Measurements from ENCODE around the gene RSPRY1. TPM values are rescaled to one million over a fixed set of nuclear protein-coding genes. Genes with fewer than 3 reads are reported as not detected.

Gene RSPRY1
- total and polyA plus RNA-seq, 2 experiments from 2014 or later, result 39.1 to 42.7 TPM

- Histone ChIP-seq H3K27ac (no peak overlapping the region), H3K27me3 (replicated peaks; ENCODE audit: insufficient read depth) (no peaks in the 10 kb centered on the region), H3K9me2 (ENCODE audit: insufficient read depth) (no peaks in the 10 kb centered on the region), H3K4me1 (ENCODE audit: insufficient read depth) (peaks cover 10% of the 10 kb centered on the region), H3K9me3 (ENCODE audit: low read depth) (no peaks in the 10 kb centered on the region), H2AFZ (no peak overlapping the region), H3K79me2 (ENCODE audit: insufficient read depth) (no peaks in the 10 kb centered on the region), H3F3A (ENCODE audit: insufficient read depth) (peaks cover 12% of the 10 kb centered on the region), H3K9ac (no peak overlapping the region), H3K4me3 (no peak overlapping the region), H3K4me2 (ENCODE audit: unreplicated experiment) (no peak overlapping the region), H3K36me3 (ENCODE audit: low read depth) (peaks cover 32% of the 10 kb centered on the region; the same call in 1 of the 2 replicates), H4K20me1 (ENCODE audit: insufficient read depth) (no peaks in the 10 kb centered on the region)
- in situ Hi-C loops (cut with MboI), result no loop called here
- 96 to 100% methylated on average over 4 of the region's 4 CpGs for WGBS, 2 experiments (ENCODE audit: low coverage in 1 of 2, low lambda C conversion rate in 2 of 2, missing lambda C conversion rate in 2 of 2)
- no peak for DNase-seq
- TF ChIP-seq EZH2 (IDR thresholded peaks at IDR 0.05; ENCODE audit: insufficient read depth, poor library complexity, severe bottlenecking), result no peak
- no peak for TF ChIP-seq EZH2phosphoT487 (IDR thresholded peaks at IDR 0.05; ENCODE audit: insufficient read depth, low read depth)
Measured at GRCh38 chr16:57152096-57153093, 33.7 kb upstream of the RSPRY1 start.

- H3K79me2 ChIP-seq (ENCODE audit: insufficient read depth), result no peaks in the 10 kb centered on the region
- no peak for DNase-seq
- no peaks in the 10 kb centered on the region for H4K20me1 ChIP-seq (ENCODE audit: insufficient read depth)
- H3K4me1 ChIP-seq (ENCODE audit: insufficient read depth), result no peaks in the 10 kb centered on the region
- no peak overlapping the region for H3K9ac ChIP-seq
- no peak overlapping the region for H2AFZ ChIP-seq
- no peaks in the 10 kb centered on the region for H3K27me3 ChIP-seq (replicated peaks; ENCODE audit: insufficient read depth)
- TF ChIP-seq EZH2 (IDR thresholded peaks at IDR 0.05; ENCODE audit: insufficient read depth, poor library complexity, severe bottlenecking) (no peak), EZH2phosphoT487 (IDR thresholded peaks at IDR 0.05; ENCODE audit: insufficient read depth, low read depth) (no peak)
- 95% methylated on average over 6 of the region's 6 CpGs for WGBS, 2 experiments (ENCODE audit: low coverage in 1 of 2, low lambda C conversion rate in 2 of 2, missing lambda C conversion rate in 2 of 2)
- H3K36me3 ChIP-seq (ENCODE audit: low read depth), result peaks cover 32% of the 10 kb centered on the region; the same call in 1 of the 2 replicates
- in situ Hi-C loops (cut with MboI), result no loop called here
- no peak overlapping the region for H3K4me3 ChIP-seq
- H3K9me3 ChIP-seq (ENCODE audit: low read depth), result no peaks in the 10 kb centered on the region
- H3K4me2 ChIP-seq (ENCODE audit: unreplicated experiment), result no peak overlapping the region
- no peak overlapping the region for H3K27ac ChIP-seq
- H3F3A ChIP-seq (ENCODE audit: insufficient read depth), result no peaks in the 10 kb centered on the region
- H3K9me2 ChIP-seq (ENCODE audit: insufficient read depth), result no peaks in the 10 kb centered on the region
Measured at GRCh38 chr16:57153841-57154240, 32.3 kb upstream of the RSPRY1 start.

- Histone ChIP-seq H3K27ac (no peak overlapping the region), H3K4me3 (no peak overlapping the region), H4K20me1 (ENCODE audit: insufficient read depth) (no peaks in the 10 kb centered on the region), H3K9me2 (ENCODE audit: insufficient read depth) (no peaks in the 10 kb centered on the region), H3K9me3 (ENCODE audit: low read depth) (no peaks in the 10 kb centered on the region), H2AFZ (no peak overlapping the region), H3K4me2 (ENCODE audit: unreplicated experiment) (no peak overlapping the region), H3K79me2 (ENCODE audit: insufficient read depth) (no peaks in the 10 kb centered on the region), H3K27me3 (replicated peaks; ENCODE audit: insufficient read depth) (no peaks in the 10 kb centered on the region), H3K4me1 (ENCODE audit: insufficient read depth) (no peaks in the 10 kb centered on the region), H3K9ac (no peak overlapping the region), H3K36me3 (ENCODE audit: low read depth) (peaks cover 36% of the 10 kb centered on the region; the same call in 1 of the 2 replicates), H3F3A (ENCODE audit: insufficient read depth) (no peaks in the 10 kb centered on the region)
- DNase-seq, result no peak
- in situ Hi-C loops (cut with MboI), result no loop called here
- TF ChIP-seq EZH2phosphoT487 (IDR thresholded peaks at IDR 0.05; ENCODE audit: insufficient read depth, low read depth) (no peak), EZH2 (IDR thresholded peaks at IDR 0.05; ENCODE audit: insufficient read depth, poor library complexity, severe bottlenecking) (no peak)
- 90 to 93% methylated on average over 6 of the region's 6 CpGs for WGBS, 2 experiments (ENCODE audit: low coverage in 1 of 2, low lambda C conversion rate in 2 of 2, missing lambda C conversion rate in 2 of 2)
Measured at GRCh38 chr16:57155702-57156350, 30.3 kb upstream of the RSPRY1 start.

- Histone ChIP-seq H3F3A (ENCODE audit: insufficient read depth) (no peaks in the 10 kb centered on the region), H3K9ac (no peak overlapping the region), H3K9me2 (ENCODE audit: insufficient read depth) (no peaks in the 10 kb centered on the region), H3K9me3 (ENCODE audit: low read depth) (no peaks in the 10 kb centered on the region), H3K4me2 (ENCODE audit: unreplicated experiment) (no peak overlapping the region), H2AFZ (no peak overlapping the region), H3K27ac (no peak overlapping the region), H3K27me3 (replicated peaks; ENCODE audit: insufficient read depth) (no peaks in the 10 kb centered on the region), H3K4me1 (ENCODE audit: insufficient read depth) (no peaks in the 10 kb centered on the region), H3K36me3 (ENCODE audit: low read depth) (peaks cover 36% of the 10 kb centered on the region; the same call in 1 of the 2 replicates), H3K4me3 (no peak overlapping the region), H3K79me2 (ENCODE audit: insufficient read depth) (no peaks in the 10 kb centered on the region), H4K20me1 (ENCODE audit: insufficient read depth) (no peaks in the 10 kb centered on the region)
- 96 to 100% methylated on average over 4 of the region's 4 CpGs for WGBS, 2 experiments (ENCODE audit: low coverage in 1 of 2, low lambda C conversion rate in 2 of 2, missing lambda C conversion rate in 2 of 2)
- in situ Hi-C loops (cut with MboI), result no loop called here
- no peak for TF ChIP-seq EZH2phosphoT487 (IDR thresholded peaks at IDR 0.05; ENCODE audit: insufficient read depth, low read depth)
- no peak for DNase-seq
Measured at GRCh38 chr16:57156351-57156703, 29.8 kb upstream of the RSPRY1 start.

Data from GM23248 (cell line).